ENCODE data around the gene NDUFB11.

- no peak for TF ChIP-seq CTCF (IDR thresholded peaks at IDR 0.05 in 4 of 5, conservative IDR thresholded peaks at IDR 0.05 in 1 of 5)
- TF ChIP-seq POLR2A (IDR thresholded peaks at IDR 0.05), result no peak
Observed at GRCh38 chrX:47191331-47191730, 46.8 kb upstream of the NDUFB11 start.
